NCI-H1417 (cell line): Measurements from ENCODE around the gene ZNF518B.

ENCODE experiments used
- DNase-seq, 3 experiments: peaks; one replicate each; lab custom pipeline; 2025; lab: John Stamatoyannopoulos, UW

Gene ZNF518B, protein sequence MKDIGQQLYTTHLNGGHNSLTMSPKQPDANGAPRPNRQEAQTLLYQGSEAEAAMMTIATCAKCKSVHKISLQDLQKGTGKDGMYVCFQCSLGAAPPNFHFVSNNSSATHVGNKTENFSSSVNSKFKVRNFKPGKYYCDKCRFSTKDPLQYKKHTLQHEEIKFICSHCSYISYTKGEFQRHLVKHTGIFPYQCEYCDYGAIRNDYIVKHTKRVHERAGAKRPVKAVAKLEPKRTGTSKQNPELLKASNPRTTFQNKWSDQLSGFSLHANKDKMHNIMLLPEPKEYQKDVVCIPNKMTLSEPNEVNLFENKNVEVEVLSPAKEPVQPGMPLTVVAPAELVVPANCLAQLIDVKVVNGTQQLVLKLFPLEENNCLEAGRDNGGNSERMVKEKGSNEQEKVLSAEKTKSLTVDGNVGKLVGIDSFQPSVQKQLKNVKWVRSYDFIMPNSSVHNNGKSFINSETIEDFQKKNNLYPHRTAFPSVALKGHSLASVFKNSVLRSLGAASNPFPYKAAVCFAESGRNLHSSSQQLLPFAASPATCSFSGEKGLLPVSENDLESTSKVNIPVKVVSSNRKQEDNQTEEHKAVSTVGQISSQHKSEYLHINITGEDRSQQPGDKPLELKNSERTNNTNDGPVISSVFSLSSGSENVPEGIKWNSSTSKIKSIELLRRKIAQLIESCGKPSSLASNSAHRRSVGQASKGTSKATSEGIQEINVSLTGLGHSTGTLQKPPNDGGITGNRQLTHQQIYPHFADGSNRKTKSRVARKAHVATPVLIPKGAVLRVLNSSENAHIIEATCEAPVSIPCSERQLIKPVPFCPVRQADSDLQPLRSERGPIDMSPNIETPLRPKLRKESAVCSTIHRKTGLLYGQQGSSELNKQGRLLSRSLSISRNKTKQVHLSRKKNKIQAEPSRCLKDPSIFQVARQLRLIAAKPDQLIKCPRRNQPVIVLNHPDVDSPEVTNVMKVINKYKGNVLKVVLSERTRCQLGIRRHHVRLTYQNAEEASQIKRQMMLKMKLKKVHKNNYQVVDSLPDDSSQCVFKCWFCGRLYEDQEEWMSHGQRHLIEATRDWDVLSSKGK

DNA sequence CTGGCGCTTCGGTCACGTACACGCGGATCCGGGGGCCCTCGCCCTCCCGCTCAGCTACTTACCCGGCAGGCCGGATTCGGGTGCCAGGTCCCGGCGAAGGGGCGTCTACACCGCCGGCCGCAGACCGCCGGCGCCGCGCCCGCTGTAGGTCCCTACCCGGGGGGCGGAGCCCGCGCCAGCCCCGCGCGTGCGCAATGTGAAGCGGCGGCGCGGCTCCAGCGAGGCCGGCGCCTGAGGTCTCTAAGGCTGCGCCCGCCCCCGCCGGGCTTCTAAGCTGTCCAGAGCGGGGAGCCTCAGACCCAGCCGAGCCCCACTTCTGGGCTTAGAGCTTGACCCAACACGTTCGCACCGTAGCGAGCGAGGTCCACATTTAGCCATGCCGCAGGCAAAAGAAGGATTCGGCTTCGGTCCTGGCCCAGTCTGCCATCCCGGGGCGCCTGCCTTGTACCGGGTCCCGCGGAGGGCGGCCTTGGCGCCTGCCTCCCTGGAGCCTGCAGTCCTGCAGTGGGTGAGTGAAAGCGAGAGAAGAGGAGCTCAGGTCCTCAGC, at the start of gene ZNF518B:
TSS of gene ZNF518B (minus strand) at position 172 of the 547 bp plus-strand sequence. CDS start 11,098 bp downstream, outside the sequence.
- DNase-seq: peak; percentile 46 to 83 (median 50)

DNA sequence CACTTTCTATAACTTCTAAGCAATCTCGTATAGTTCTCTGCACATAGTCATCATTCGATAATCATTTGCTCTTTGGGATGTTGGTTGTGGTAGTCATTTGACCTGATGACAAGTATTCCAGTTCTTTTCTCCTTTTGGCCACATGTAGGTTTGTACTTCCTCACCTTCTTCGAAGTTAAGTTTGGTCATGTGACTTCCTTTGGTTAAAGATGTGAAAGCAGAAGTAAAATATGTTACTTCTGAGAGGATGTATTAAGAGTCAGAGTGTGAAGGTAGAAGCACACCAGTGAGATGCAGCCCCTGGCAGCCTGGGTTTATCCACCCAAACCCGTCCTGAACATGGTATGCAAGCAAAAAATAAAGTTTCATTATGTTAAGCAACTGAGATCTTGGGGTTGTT, 48.9 kb upstream of the ZNF518B start:
- no peak for DNase-seq

DNA sequence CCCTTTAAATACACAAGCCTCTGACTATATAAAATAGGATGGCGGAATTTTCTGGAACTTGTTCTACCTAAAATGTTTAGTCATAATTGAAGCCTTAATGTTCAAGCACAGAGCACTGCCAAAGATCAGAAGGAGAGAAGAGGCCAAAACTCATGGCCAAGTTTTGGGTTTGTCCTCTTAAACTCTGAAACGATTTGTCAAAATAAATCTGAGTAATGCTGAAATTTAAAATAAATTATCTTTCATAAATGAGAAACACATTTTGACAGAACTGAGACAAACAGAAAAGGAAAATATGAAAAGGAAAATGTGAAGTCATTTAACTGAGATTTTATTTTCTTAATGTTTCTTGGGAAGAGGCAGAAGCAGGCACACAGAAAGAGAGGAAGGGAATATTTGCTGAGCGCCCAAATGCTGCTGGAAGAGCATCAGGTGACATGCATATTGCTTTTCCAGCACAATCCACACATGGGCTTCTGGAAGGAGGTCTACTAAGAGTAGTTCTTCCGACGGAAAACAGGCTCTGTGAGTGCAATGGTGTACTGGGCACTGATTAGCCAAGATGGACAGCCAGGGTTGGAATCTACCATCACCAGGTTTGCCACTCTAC, 47.4 kb upstream of the ZNF518B start:
- DNase-seq: no peak

DNA sequence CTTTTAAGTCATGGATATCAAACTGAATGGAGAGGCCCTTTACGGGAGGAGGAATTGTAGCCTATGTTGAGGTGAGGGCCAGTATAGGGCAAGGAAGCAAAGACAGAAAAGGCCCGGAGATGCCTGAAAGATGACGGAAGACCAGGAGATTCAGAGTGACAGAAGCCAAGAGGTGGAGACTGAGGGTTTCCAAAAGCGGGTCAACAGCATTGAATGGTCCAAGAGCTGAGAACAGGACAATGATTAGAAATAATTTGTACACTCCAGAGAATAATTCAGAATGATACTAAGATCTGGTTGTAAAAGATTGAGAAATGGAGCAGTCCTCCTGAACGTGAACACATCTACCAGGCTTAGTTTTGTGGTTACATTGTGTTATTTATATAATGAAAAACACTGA, 45.5 kb upstream of the ZNF518B start:
- DNase-seq: no peak

DNA sequence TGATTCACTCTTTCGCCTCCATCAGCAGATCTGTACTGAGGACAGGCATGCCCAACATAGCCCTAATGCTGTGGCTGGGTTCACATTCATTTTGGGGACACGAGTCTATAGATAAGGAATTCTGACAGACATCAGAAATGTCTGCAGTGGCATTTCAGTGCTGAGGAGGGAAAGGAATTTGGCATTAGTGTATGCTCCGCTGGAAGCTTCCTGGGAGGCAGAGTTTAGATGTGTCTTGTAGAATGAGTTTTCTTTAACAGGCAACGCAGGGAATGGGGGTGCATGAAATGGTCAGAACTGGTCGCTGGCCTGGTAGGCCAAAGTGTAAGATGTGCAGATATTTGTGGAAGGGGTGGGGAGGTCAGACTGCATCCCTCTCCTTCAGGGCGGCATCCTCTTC, 43.5 kb upstream of the ZNF518B start:
- no peak for DNase-seq

DNA sequence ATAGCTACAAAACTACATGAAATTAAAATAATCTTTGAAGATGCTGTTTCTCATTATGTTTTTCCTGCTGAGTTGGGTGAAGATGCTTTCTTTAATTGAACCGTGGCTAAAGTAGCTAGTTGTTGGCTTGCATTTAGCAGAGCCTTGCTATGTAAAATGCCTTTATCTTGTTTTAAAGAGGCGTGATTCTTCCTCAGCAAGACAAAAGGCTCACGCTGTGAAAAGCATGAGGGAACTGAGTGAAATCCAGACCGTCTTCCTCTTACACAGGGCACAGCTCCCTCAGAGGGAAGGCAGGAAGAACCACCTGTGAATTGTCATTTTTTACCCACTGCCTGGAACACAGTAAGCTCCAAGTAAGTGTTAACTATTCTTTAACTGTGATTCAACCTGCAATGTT, 39.0 kb upstream of the ZNF518B start:
- peak in 1 of 3 experiments; percentile 14 for DNase-seq

DNA sequence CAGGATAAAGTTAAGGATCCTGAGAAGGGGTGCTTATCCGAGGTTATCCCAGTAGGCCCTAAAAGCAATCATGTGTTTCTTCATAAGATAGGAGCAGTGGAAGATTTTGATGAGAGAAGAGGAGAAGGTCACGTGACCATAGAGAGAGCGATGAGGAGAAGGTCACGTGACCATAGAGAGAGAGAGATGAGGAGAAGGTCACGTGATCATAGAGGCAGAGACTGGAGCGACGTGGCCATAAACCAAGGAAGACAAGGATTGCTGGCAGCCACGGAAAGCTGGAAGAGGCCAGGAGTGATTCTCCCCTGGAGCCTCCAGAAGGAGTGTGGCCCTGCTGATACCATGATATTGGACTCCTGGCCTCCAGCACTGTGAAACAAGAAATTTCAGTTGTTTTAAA, 38.4 kb upstream of the ZNF518B start:
- DNase-seq: no peak

DNA sequence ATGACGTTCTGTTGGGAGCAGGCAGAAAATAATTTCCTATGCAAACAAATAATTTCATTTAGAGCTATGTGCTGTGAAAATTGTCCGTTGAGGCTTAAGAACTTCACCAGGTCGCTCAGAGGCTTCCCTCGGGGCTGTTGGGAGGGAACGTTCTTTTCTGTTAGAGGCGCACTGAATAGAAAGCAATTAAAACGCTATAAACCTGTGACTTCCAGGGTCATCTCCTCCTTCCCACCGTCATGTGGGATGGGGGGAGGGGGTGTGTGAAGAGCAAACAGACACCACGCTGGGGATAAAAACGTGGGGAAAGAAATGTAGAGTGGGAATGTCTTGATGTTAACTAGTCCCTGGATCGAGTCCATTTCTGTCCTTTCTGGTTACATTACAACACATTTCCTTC, 35.2 kb upstream of the ZNF518B start:
- peak in 2 of 3 experiments; percentile 48 to 81 for DNase-seq

DNA sequence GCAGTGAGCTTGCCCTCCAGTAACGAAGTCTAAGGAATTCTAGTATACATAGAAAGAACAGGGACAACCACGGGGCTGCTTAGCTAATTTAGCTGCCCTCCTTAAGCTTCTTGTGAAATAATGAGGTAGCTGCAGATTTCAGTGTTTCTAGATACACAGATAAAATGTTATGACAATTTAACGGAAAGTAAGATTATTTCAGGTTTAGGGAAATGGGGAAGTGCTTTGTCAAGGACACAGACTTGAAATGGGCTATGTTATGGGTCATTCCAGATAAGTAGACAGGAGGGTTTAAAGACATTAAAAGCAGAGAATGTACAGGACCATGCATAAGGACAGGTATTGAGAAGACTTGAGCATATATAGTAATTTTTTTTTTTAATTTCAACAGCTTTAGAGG, 34.2 kb upstream of the ZNF518B start:
- DNase-seq: no peak

DNA sequence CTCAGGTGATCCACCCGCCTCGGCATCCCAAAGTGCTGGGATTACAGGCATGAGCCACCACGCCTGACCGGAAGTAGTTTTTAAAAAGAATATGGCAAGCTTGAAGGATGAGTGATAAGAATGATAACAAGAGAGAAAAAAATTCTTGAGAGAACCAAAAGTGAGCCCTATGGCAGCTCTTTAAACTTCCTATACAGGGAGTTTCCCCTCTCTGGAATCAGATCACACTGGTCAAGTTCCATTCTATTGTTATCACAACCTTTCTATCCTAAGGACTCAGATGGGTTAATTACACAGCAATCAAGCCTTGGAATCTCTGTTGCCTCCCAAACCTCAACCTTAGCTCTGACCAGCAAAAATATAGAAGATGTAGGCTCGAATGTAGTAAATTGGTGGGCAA, 33.8 kb upstream of the ZNF518B start:
- no peak for DNase-seq

DNA sequence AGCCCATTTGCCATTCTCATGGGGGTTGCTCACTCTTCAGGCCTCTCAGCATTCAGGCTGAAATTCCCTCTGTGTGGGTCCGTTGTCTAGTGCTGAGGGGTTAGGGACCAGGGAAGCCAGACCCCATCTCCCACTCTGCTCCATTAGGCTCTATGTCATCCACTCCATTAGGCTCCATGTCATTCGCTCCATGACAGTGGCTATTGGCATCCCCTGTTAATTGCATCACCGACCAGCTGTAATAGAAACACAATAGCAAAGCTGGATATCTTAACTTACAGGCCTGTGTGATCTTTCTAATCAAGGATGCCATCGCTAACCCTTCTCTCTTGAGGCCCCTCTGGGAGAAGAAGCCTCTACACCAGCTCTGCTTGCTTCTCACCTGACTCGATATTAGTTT, 25.7 kb upstream of the ZNF518B start:
- no peak for DNase-seq

DNA sequence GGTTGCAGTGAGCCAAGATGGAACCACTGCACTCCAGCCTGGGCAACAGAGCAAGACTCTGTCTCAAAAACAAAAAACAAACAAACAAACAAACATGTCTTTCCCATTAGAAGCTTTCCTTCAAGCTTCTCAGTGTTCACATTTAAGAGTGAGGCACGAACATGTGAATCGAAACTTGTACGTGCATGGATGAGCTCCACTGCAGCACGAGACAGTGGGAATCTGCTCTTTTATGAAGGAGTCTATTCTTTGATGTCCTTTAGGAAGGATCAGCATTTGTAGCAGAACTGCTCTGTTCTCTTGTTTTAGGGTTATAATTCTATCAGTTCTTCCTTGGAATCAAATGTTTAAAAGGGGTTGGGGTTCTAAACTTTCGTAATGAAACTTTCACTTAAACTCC, 23.4 kb upstream of the ZNF518B start:
- DNase-seq: no peak

DNA sequence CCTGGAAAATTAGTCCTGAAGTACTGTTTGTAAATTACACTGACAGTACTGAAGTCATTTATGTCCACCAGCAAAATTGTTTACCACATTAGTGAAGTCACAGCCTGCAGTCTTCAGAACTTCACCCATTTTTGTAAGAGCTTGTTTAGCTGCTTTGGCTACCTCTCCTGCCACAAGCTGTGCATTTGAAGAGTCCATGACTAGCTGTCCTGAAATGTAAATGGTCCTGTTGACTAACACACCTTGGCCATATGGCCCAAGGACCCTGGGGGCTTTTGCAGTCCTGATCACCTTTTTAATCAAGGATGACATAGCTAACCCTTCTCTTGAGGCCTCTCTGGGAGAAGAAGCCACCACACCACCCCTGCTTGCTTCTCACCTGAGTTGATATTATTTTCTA, 21.4 kb upstream of the ZNF518B start:
- no peak for DNase-seq

DNA sequence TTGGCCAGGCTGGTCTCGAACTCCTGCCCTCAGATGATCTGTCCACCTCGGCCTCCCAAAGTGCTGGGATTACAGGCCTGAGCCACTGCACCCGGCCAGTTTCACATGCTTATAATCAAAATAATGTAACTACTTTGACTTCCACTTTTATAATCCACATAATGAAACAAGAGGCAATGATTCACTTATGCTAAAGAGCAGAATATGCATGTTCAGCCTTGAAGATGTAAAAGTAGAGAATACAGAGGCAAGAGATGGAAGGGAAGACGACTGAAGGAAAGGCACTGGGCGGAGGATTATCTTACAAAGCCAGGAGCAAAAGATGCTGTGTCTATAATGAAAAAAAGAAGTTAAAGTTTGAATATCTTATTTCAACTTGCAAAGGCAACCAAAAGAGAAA, 13.3 kb upstream of the ZNF518B start:
- no peak for DNase-seq

DNA sequence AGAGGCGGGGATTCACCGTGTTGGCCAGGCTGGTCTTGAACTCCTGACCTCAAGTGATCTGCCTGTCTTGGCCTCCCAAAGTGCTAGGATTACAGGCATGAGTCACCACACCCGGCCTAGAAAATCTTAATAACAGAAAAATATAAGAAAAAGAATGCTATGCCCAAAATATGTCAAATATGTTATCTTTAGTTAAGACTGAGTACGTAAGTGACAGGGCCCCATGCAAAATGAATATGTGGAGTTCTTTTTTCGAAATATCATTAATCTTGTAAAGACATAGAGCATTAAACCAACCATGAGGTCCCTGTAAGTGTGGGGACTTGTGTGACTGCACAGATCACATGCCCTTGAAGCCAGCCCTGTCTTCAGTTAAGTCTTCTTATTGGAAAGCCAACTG, 8.9 kb upstream of the ZNF518B start:
- no peak for DNase-seq

DNA sequence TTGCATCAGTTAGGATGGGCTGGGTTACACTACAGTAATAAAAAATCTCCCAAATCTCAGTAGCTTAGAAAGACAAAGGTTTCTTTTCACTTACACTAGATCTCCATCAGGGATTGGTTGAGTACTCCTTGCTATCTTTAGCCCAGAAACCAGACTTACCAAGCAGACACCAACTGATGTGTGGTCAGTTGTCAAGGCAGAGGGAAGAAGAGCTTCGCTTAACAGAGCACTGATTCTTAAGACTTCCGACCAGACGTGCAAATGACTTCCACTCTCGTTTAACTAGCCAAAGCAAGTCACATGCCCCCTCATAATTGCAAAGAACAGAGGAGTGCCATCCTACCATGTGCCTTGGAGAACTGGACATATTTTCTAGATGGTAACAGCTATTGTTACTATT, 5.7 kb upstream of the ZNF518B start:
- no peak for DNase-seq

DNA sequence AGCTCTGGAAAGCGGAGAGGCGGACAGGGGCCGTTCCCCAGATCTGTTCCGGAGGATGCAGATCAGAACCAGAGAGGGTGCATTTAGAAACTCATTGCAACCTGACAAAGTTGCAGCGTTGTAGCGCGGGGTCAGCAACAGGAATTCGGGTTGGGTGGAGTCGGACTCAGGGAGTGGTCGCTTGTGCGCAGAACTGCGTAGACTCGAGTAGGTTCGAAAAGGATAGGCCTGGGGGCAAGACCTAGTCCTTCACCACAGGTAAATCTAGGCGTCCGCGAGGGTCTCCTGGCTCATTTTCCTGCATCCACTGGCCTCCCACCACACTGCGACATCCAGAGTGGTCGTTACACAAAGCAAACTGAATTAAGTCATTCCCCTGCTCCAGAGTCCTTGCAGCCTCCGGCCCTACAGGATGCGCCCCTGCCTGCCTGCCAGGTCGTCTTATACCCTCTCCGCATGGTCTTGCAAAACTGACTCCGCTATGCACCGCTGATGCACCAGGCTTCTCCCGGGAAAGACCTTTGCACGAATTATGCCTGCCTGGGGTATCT, 4.7 kb upstream of the ZNF518B start:
- DNase-seq: no peak

DNA sequence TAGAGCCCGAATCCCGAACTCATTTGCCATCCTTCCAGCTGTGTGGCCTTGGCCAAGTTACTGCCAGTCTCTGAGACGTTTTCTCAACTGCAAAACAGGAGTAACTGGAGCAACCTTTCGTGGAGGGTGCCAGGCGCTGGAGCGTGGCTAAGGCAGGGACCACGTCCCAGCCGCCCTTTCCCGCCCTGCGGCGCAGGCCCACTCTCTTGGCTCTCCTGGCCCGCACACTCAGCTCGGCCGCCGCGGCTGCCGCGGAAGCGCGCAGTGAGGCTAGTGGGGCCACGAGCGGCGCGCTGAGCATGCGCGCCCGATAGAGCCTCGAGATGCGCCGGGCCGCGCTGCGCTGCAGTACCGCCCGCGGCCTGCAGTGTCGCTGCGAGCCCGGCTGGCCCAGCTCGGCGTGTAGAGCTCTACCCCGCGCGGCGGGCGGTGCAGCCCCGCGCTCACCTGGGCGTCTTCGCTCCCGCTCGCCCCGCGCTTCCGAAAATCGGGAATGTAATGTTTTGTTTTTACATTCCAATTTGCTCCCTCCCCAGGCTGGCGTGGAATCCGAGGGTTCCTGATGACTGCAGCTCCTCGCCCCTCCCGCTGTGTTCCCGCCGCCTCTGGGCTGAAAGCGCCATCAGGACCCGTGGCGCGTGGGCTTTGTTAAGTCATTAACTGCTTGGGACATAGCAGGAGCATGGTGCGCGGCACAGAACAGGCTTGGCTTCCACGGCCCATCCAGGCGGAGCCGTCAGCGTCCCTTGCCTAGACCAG, 4.0 kb upstream of the ZNF518B start:
- peak in 1 of 3 experiments; percentile 53 for DNase-seq

DNA sequence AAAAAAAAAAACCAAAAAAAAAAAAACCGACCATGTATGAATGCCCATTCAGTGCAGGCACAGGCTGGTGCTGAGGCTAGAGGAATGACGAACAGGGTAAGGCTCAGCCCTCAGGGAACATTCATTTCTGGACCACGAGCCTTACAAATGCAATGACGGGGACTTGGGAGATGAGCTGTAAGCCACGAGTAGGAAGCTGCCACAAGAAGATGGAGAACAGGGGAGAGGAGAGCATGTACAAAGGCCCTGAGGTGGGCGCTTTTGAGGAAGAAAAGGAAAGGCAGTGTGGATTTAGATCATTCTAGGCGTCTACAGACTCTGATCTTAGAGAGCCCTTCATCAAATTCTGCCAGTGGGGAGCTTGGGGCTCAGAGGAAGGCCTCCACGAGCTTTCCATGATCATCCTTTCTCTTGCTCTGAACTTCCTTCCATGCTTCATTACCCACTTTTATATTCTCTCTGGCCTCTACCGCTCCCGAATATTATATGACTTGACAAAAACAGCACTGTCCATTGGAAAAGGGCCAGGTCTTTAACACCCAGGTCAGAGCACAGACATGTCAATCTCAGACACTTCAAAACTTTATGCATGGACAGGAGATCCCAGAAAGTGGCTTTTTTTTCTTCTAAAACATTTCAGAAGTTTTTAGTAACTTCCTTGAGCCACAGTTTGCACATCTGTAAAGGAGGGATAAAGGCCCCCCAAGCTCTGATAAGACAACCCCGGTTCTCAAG, 3.3 kb upstream of the ZNF518B start:
- no peak for DNase-seq

DNA sequence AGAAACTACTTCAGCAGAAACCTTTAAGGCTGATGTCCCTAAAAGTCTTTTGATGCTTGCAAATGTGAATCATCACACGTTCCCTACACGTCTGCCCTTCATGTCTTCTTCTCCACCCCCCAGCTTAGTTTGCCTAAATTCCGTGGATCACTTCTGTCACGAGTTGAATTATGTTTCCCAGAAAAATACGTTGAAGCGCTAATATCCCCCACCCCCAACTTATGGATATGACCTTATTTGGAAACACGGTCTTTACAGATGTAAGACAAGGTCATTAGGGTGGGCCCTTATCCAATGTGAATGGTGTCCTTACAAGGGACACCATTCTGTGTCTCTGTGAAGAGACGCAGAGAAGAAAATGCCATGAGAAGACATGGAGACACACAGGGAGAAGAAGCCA, 2.1 kb upstream of the ZNF518B start:
- DNase-seq: no peak
